ENCODE data around the gene CFAP53.

The CFAP53 gene

GRCh38 chr18:50209311-50209710, 57.0 kb downstream of the CFAP53 start:
- no peak for DNase-seq (ENCODE audit: low spot score)
- no peak for TF ChIP-seq CTCF (IDR thresholded peaks at IDR 0.05; ENCODE audit: extremely low read depth, missing control alignments)

GRCh38 chr18:50207722-50208121, 58.6 kb downstream of the CFAP53 start:
- TF ChIP-seq CTCF (IDR thresholded peaks at IDR 0.05; ENCODE audit: extremely low read depth, missing control alignments), result no peak

GRCh38 chr18:50203801-50204604, 62.3 kb downstream of the CFAP53 start:
- DNase-seq (ENCODE audit: low spot score), result peak; percentile 49
- peak; percentile 35 for TF ChIP-seq CTCF (IDR thresholded peaks at IDR 0.05; ENCODE audit: extremely low read depth, missing control alignments)

More at GRCh38 chr18:50207722-50208121, 58.6 kb downstream of the CFAP53 start:
- no peak for DNase-seq (ENCODE audit: low spot score)

- TF ChIP-seq CTCF (IDR thresholded peaks at IDR 0.05; ENCODE audit: extremely low read depth, missing control alignments), result no peak
- no peak for DNase-seq (ENCODE audit: low spot score)
Measured at GRCh38 chr18:50201476-50202018, 64.7 kb downstream of the CFAP53 start.

GRCh38 chr18:50199921-50200320, 66.4 kb downstream of the CFAP53 start:
- no peak for DNase-seq (ENCODE audit: low spot score)
- no peak for TF ChIP-seq CTCF (IDR thresholded peaks at IDR 0.05; ENCODE audit: extremely low read depth, missing control alignments)

GRCh38 chr18:50199346-50199855, 66.9 kb downstream of the CFAP53 start:
- no peak for DNase-seq (ENCODE audit: low spot score)
- no peak for TF ChIP-seq CTCF (IDR thresholded peaks at IDR 0.05; ENCODE audit: extremely low read depth, missing control alignments)

GRCh38 chr18:50196261-50196660, 70.0 kb downstream of the CFAP53 start:
- TF ChIP-seq CTCF (IDR thresholded peaks at IDR 0.05; ENCODE audit: extremely low read depth, missing control alignments), result no peak
- DNase-seq (ENCODE audit: low spot score), result no peak

All from GM20000 (cell line).